KBM-7 (cell line): Measurements from ENCODE around the gene TNIK.

Experiments used
- DNase-seq: peaks from one replicate; pipeline ENCODE4 v3.0.0-alpha.2; 2015
- in situ Hi-C: fragments of 300-500 bp; cut with MboI; formaldehyde crosslinking; loops from 2 replicates; pipeline ENCODE4 v1.14.3; 2020; ENCODE audit warnings: low sequenced_read_pairs, low pct_unique_long_range_greater_than_20kb, mixed read lengths

Gene TNIK

DNA sequence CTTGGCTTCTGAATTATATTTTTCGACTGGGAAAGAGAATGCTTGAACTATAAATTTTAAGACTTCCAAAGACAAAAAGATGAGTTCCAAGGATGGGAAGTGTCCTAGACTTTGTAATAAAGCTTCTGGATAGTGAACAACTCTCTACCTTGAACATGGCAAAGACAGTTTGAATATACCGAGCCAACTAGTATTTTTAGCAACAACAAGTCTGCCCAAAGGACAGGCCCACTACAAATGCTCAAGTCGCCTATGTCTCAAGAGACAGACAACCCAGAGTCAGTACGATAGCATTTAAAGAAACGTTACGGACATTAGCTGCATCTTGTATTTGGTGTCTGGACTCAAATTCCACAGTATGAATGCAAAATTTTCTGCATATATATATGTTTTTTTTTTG, 258.4 kb downstream of the TNIK start:
- no peak for DNase-seq
- in situ Hi-C loops = no loop called here

DNA sequence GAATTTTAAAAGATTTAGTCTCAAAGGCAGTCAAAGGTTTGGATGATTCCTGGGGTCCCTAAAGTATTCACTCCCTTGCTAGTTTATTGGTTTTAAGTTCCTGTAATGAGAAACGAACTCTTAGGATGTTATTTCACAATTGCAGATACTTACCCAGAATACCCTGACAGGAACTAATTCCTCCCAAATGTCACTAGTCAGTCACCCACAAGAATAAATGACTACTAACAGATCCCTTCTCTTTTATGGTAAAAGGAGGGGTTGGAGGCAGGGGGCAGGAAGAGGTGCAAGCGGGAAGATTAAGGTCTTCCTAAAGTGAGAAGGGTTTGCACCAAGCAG, 259.5 kb downstream of the TNIK start:
- no peak for DNase-seq
- in situ Hi-C loops = no loop called here

GRCh38 chr3:171200052-171200749, 260.0 kb downstream of the TNIK start:
- peak; percentile 70 for DNase-seq
- in situ Hi-C loops = no loop called here

- DNase-seq = peak; percentile 46
- in situ Hi-C loops = loop anchor here (25.0 kb wide), 1 partner anchor 263 kb away; the partner anchor contains the start of gene TNIK
Measured at GRCh38 chr3:171199473-171199829, 260.8 kb downstream of the TNIK start.

- in situ Hi-C loops = loop anchor here (25.0 kb wide), 1 partner anchor 263 kb away; the partner anchor contains the start of gene TNIK
- no peak for DNase-seq
Measured at GRCh38 chr3:171198781-171199472, 261.3 kb downstream of the TNIK start.

DNA sequence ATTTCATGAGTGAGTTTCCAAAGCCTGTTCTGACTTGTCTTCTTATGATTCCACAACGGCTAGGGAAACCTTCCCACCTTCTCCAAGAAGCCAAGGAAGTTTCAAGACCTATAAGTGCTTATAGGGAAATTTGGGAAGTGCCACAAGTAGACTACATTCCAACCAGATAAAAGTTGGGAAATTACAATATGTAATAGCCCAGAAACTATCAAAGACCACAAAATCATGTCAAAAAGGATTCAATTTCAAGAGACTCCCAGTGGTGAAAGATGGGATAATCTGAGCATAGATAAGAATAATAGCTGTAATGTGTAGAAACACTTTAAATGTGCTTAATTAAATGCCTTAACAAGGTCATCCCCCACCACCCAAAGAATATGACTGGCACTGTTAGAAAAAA, 264.5 kb downstream of the TNIK start:
- in situ Hi-C loops = loop anchor here (25.0 kb wide), 1 partner anchor 267 kb away; the partner anchor contains the start of gene TNIK
- DNase-seq = no peak

DNA sequence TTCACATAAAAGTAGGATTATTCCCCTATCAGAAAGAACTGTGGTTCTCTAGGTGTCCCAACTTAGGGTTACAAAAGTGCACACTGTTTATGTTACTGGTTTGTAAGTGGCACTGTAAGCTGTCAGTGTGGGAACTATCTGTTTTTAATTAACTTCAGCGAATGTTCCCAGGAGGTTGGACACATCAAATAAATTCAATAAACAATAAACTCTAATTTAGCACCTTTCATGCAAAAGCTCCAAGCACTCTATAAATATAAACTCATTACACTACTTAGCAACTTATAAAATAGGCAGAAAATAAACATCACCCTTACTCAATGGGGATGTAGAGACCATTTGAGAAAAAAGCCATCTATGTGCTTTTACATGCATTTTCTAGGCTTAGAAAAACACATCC, 265.2 kb downstream of the TNIK start:
- in situ Hi-C loops = loop anchor here (25.0 kb wide), 1 partner anchor 267 kb away; the partner anchor contains the start of gene TNIK
- no peak for DNase-seq

GRCh38 chr3:171193693-171194092, 266.5 kb downstream of the TNIK start:
- in situ Hi-C loops = loop anchor here (25.0 kb wide), 1 partner anchor 269 kb away; the partner anchor contains the start of gene TNIK
- no peak for DNase-seq

DNA sequence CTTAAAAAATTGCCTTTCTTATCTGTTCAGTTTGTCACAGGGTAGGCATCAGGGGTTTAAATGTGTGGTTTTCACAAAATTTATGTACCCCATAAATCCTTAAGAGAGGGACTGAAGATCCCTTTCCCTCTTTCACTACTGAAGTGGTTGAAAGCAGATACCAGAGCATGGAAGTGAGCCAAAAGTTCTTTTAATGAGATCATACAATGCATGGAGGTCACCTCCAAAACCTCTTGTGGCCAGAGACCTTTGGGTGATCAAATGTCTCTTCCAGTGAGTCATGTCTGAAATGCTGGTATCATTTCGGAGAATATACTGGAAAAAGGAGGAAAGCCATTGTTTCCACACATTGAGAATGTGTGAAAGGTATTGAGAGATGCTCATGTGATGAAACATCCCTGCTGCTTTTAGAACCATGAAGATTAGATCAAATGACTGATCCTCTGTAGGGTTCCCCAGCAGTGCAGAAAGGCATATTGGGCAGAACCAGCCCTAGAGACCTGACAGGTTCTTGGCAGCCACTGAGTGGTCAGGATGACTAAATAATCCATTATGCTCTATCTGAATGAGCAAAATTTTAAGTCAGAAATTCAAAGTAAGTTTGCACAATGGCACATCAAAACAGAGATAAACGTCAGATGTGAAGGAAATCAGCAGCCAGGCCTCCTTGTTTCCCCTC, 267.9 kb downstream of the TNIK start:
- no peak for DNase-seq
- in situ Hi-C loops = loop anchor here (25.0 kb wide), 1 partner anchor 270 kb away; the partner anchor contains the start of gene TNIK

DNA sequence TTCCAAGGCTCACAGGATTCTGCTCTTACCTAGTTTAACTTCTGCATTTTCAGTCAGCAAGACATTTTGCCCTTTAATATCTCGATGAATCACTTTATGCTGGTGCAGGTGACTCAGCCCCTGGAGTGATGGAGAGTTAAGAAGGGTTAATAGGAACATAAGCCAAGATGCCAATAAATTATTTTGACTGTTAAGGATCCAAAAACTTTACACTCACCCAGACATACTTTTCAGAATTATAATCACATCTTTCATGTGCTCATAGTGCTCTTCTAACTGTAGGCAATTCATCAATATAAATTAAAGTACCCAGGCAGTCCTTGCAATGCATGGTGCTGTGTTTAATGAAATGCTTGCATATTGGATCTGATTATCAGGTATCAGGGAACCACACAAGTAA, 269.5 kb downstream of the TNIK start:
- in situ Hi-C loops = loop anchor here (25.0 kb wide), 1 partner anchor 272 kb away; the partner anchor contains the start of gene TNIK
- no peak for DNase-seq

DNA sequence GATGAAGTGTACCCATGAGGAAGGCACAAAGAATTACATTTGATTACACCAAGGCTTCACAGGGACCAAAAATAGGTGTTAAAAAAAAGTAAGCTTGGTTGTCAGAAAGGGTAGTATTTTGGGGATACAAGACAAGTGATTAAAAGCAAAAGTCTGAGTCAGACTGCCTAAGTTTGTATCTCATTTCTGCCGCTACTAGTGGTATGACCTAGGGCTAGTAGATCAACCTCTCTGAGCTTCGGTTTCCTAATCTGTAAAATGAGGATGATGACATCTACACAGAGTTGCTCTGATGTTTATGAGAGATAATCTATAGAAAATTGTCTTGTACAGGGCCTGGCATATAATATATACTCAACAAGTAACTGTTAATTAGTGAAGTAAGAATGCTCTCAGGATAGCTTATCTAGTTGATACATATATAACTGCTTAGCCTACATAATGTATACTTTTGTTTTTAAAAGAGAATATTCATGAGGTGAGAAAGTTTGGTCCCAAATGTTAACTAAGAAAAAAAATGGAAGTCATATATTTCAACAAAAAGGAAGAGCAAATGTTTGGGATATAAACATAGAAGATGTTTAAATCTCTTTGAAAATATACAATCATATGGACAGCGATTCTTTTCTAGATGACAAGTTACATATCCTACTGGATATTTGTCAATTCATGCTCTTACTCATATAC, 270.7 kb downstream of the TNIK start:
- DNase-seq = no peak
- in situ Hi-C loops = loop anchor here (25.0 kb wide), 1 partner anchor 273 kb away; the partner anchor contains the start of gene TNIK

DNA sequence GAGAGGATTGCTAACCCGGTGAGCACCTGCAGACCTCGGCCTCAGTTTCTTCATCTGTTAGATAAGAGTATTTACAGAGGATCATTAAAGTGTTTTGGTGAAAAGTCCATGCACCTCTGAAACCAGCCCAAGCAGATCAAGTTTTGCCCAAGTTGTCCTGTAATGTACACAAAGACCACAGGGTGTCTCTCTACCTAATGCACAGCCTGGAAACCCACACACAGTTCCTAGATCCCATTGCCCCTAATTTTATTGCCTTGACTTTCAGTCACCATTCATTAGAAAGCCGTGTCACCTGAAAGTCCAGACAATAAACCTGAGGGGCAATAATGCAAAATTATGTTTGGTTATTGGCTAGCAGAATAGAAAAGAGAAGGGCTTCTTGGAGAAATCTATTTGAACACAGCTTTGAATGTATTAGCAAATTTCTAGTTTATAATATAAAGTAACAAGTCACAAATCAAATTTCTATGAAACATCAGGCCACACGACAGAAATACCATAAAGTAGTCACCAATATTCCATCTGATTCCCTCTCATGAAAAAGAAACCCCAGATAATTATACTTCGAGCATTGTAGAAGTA, 272.4 kb downstream of the TNIK start:
- in situ Hi-C loops = loop anchor here (25.0 kb wide), 1 partner anchor 275 kb away; the partner anchor contains the start of gene TNIK
- DNase-seq = peak; percentile 65

DNA sequence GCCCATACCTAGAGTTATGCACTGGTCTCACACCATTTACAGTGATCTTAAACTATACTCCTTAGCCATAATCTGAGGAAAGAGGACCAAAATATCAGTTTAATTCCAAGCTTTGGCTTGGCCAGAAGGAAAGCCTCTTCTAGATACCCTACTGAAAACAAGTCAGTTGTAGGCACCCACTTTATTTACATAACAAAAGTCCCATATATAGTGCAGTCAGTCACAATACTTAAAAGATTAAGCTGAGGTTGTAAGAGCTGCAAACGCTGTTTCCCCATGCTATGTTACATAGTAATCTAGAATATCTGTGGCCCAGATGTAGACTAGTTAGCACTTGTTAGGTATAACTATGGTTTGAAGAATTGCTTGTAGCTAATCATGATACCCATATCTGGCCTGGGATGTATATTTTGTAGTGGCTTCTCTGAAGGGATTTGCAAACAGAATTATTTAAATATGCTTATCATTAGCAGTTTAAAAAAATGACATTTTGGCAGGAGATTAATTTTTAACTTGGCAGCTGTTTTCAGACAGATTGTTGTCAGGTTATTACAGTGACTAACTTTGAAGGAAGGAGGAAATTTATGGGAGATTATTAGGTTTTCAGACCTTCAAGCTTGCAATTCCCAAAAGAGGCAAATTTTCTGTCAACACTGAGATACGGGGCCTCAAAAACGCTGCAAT, 273.2 kb downstream of the TNIK start:
- in situ Hi-C loops = loop anchor here (25.0 kb wide), 1 partner anchor 275 kb away; the partner anchor contains the start of gene TNIK

DNA sequence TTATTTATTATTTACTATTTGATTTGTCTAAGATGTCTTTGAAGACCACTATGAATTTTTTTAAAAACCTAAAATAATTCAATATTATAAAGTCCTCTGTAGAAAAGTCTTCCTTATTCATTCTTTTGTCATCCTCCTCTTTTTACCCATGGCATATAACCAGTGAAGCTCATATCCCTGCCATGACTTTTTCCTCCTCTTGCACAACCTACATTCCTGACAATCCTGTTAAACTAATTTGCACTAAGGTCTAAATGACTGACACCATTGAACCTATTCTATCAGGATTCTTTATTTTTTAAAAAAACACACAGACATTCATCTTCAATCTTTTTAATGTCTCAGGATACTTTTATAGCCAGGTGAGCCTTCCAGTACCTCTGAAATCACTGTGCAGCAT, 273.8 kb downstream of the TNIK start:
- in situ Hi-C loops = loop anchor here (25.0 kb wide), 1 partner anchor 276 kb away; the partner anchor contains the start of gene TNIK
- no peak for DNase-seq

More for the DNA sequence above, 273.2 kb downstream of the TNIK start:
- no peak for DNase-seq

- DNase-seq = no peak
- in situ Hi-C loops = loop anchor here (25.0 kb wide), 1 partner anchor 276 kb away; the partner anchor contains the start of gene TNIK
Measured at GRCh38 chr3:171185959-171186358, 274.2 kb downstream of the TNIK start.

DNA sequence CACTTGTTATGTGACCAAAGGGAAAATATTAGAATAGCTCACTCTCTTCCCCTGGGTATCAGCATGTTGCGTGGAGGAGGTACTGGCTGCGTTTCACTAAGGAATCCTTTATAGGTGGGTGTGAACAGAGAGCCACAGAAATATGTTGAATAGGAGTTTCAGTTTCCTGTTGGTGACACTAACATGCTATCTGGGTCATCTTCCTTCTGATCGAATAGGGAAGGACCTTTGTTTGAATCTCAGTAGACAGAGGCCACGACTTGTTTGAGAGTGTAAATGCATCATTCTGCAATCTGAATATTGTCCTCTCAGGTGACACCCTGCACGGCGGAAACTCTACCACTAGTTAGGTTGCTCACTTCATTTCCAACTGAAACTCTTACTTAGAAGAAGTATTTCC, 275.8 kb downstream of the TNIK start:
- DNase-seq = no peak
- in situ Hi-C loops = loop anchor here (25.0 kb wide), 1 partner anchor 278 kb away; the partner anchor contains the start of gene TNIK

- peak; percentile 23 for DNase-seq
- in situ Hi-C loops = loop anchor here (25.0 kb wide), 1 partner anchor 279 kb away; the partner anchor contains the start of gene TNIK
Measured at GRCh38 chr3:171183042-171183441, 277.2 kb downstream of the TNIK start.
